GM12874 (cell line): Measurements from ENCODE around the gene NUP188.

Experiments used
- CTCF ChIP-seq: IDR thresholded peaks from 2 replicates; pipeline ENCODE4 v1.5.1; 2011; ENCODE audit warnings: low read depth, mild to moderate bottlenecking, control low read depth, low read length, moderate library complexity; ENCODE audit not compliant: insufficient read depth

Gene NUP188

GRCh38 chr9:129008469-129008965 is 61.0 kb downstream of the NUP188 start:
- TF ChIP-seq CTCF = no peak

- TF ChIP-seq CTCF = no peak
These were observed 61.6 kb downstream of the NUP188 start for GRCh38 chr9:129008986-129009583.

- no peak for TF ChIP-seq CTCF
These were observed 62.2 kb downstream of the NUP188 start for GRCh38 chr9:129009584-129010141.

- no peak for TF ChIP-seq CTCF
These were observed 62.9 kb downstream of the NUP188 start for GRCh38 chr9:129010267-129010975.

GRCh38 chr9:129011170-129011569 is 63.7 kb downstream of the NUP188 start:
- TF ChIP-seq CTCF = no peak

GRCh38 chr9:129011761-129012181 is 64.3 kb downstream of the NUP188 start:
- no peak for TF ChIP-seq CTCF

GRCh38 chr9:129012343-129012742 is 64.8 kb downstream of the NUP188 start:
- TF ChIP-seq CTCF = no peak
